Measurements from ENCODE around the gene MYL9. TPM values are rescaled to one million over a fixed set of nuclear protein-coding genes. Genes with fewer than 3 reads are reported as not detected.
"Not testable (repeated sequence)": the region's sequence is repeated elsewhere in the genome, so short reads cannot be mapped to it uniquely, and the experiment has no call there.

The MYL9 gene
- total RNA-seq, 4 donors from 2014 or later = 7.3 to 59.4 (median 20.8) TPM

- DNase-seq (no peak), ATAC-seq (no peak)
- H3K27me3 ChIP-seq = no peaks in the 10 kb centered on the region
- TF ChIP-seq POLR2A (IDR thresholded peaks at IDR 0.05) (no peak), CTCF (IDR thresholded peaks at IDR 0.05 in 4 of 5, conservative IDR thresholded peaks at IDR 0.05 in 1 of 5) (no peak)
- H3K27ac ChIP-seq = no peak overlapping the region
- intact Hi-C loops (cut with DNase I; ENCODE audit: low total_unique reads) (no loop called here), in situ Hi-C loops (cut with MboI; ENCODE audit: low sequenced_read_pairs in 4 of 4) (no loop called here)
- H3K36me3 ChIP-seq = no peaks in the 10 kb centered on the region
- no peak overlapping the region for H3K4me3 ChIP-seq
- peaks cover 0 to 4% (median 0%) of the 10 kb centered on the region in 3 donors for H3K9me3 ChIP-seq
- no peaks in the 10 kb centered on the region for H3K4me1 ChIP-seq
These were observed 22.1 kb downstream of the MYL9 start for GRCh38 chr20:36563374-36563773.

- intact Hi-C loops (cut with DNase I; ENCODE audit: low total_unique reads); H3K36me3 ChIP-seq; H3K4me1 ChIP-seq; in situ Hi-C loops (cut with MboI; ENCODE audit: low sequenced_read_pairs in 4 of 4); H3K27ac ChIP-seq; ATAC-seq; H3K27me3 ChIP-seq; DNase-seq; H3K9me3 ChIP-seq; H3K4me3 ChIP-seq: not testable (repeated sequence)
These were observed 22.9 kb downstream of the MYL9 start for GRCh38 chr20:36564078-36564725.

- H3K36me3 ChIP-seq; H3K4me3 ChIP-seq; H3K9me3 ChIP-seq; ATAC-seq; H3K27ac ChIP-seq; DNase-seq; in situ Hi-C loops (cut with MboI; ENCODE audit: low sequenced_read_pairs in 4 of 4); H3K4me1 ChIP-seq; H3K27me3 ChIP-seq; intact Hi-C loops (cut with DNase I; ENCODE audit: low total_unique reads): not testable (repeated sequence)
These were observed 23.4 kb downstream of the MYL9 start for GRCh38 chr20:36564726-36565121.

GRCh38 chr20:36565520-36565919 is 24.2 kb downstream of the MYL9 start:
- in situ Hi-C loops (cut with MboI; ENCODE audit: low sequenced_read_pairs in 4 of 4) (no loop called here), intact Hi-C loops (cut with DNase I; ENCODE audit: low total_unique reads) (no loop called here)
- no peak for ATAC-seq
- Histone ChIP-seq H3K36me3 (no peaks in the 10 kb centered on the region), H3K4me3 (no peak overlapping the region), H3K4me1 (no peaks in the 10 kb centered on the region), H3K27ac (no peak overlapping the region), H3K27me3 (no peaks in the 10 kb centered on the region), H3K9me3 (peaks cover 0 to 4% (median 0%) of the 10 kb centered on the region in 3 donors)
- TF ChIP-seq CTCF (IDR thresholded peaks at IDR 0.05 in 4 of 5, conservative IDR thresholded peaks at IDR 0.05 in 1 of 5) (no peak), POLR2A (IDR thresholded peaks at IDR 0.05) (no peak)
- no peak for DNase-seq

- Histone ChIP-seq H3K9me3 (peaks cover 0 to 4% (median 0%) of the 10 kb centered on the region in 3 donors), H3K27ac (no peak overlapping the region), H3K4me1 (peaks cover 0 to 12% of the 10 kb centered on the region in 2 donors), H3K4me3 (no peak overlapping the region), H3K36me3 (no peaks in the 10 kb centered on the region), H3K27me3 (peaks cover 6 to 13% (median 13%) of the 10 kb centered on the region in 3 donors)
- in situ Hi-C loops (cut with MboI; ENCODE audit: low sequenced_read_pairs in 4 of 4) (no loop called here), intact Hi-C loops (cut with DNase I; ENCODE audit: low total_unique reads) (no loop called here)
- DNase-seq (no peak), ATAC-seq (no peak)
- TF ChIP-seq POLR2A (IDR thresholded peaks at IDR 0.05) = no peak
- TF ChIP-seq CTCF (IDR thresholded peaks at IDR 0.05 in 4 of 5, conservative IDR thresholded peaks at IDR 0.05 in 1 of 5) = no peak
These were observed 28.6 kb downstream of the MYL9 start for GRCh38 chr20:36569847-36570429.
